SK-N-SH (cell line): ENCODE data around the gene NTRK3. TPM values are rescaled to one million over a fixed set of nuclear protein-coding genes. Genes with fewer than 3 reads are reported as not detected.

Experiments used
- CTCF ChIA-PET: fragments of 300-600, 350-600 bp; formaldehyde crosslinking; extraction: SDS; loops from one replicate; lab custom pipeline; 2021; lab: Yijun Ruan, JAX
- POLR2A ChIA-PET: fragments of 350-600 bp; sonication (Branson Sonifier 250); formaldehyde crosslinking; extraction: SDS; loops from one replicate; lab custom pipeline; 2020; ENCODE audit warnings: antibody characterized with exemption, inconsistent platforms; lab: Yijun Ruan, JAX
- DNase-seq: peaks from one replicate; pipeline ENCODE4 v3.0.0; 2012
- H2AFZ ChIP-seq: fragments of 200-600 bp; sonication (generic); 2 replicates; pipeline ENCODE4 v1.8.1; 2016; ENCODE audit warnings: antibody characterized with exemption, mild to moderate bottlenecking, low read depth
- H3F3A ChIP-seq: fragments of 200-600 bp; sonication (generic); replicated peaks from 2 replicates; pipeline ENCODE3; 2016; ENCODE audit warnings: antibody characterized with exemption, mild to moderate bottlenecking; ENCODE audit not compliant: insufficient read depth
- H3K27ac ChIP-seq, 2 experiments: fragments of 200-500 bp in 1 of 2; fragments of 200-600 bp in 1 of 2; sonication (Bioruptor generic) in 1 of 2; sonication (generic), shearing (Covaris generic) in 1 of 2; 2 replicates each; pipeline versions ENCODE4 v1.5.1 to v1.6.1; 2014 to 2016; ENCODE audit warnings: low read depth in 2 of 2, inconsistent platforms in 1 of 2, low read length in 1 of 2, mild to moderate bottlenecking in 1 of 2, mixed read lengths in 1 of 2
- H3K27me3 ChIP-seq: fragments of 200-600 bp; sonication (generic), shearing (Covaris generic); 2 replicates; pipeline ENCODE4 v1.6.1; 2016; ENCODE audit warnings: mixed run types; ENCODE audit not compliant: insufficient read depth
- H3K36me3 ChIP-seq, 2 experiments: fragments of 200-500 bp in 1 of 2; fragments of 200-600 bp in 1 of 2; sonication (Bioruptor generic) in 1 of 2; sonication (generic) in 1 of 2; replicated peaks in 1 of 2; 2 replicates each; pipeline versions ENCODE3 to v1.5.1; 2014 to 2016; ENCODE audit warnings: low read length in 1 of 2, mild to moderate bottlenecking in 1 of 2; ENCODE audit not compliant: insufficient read depth in 2 of 2, control insufficient read depth in 1 of 2
- H3K4me1 ChIP-seq, 2 experiments: fragments of 200-500 bp in 1 of 2; fragments of 200-600 bp in 1 of 2; sonication (Bioruptor generic) in 1 of 2; sonication (generic), shearing (Covaris generic) in 1 of 2; 2 replicates each; pipeline versions ENCODE4 v1.5.1 to v1.6.1; 2014 to 2016; ENCODE audit warnings: low read depth in 1 of 2, low read length in 1 of 2, mixed run types in 1 of 2; ENCODE audit not compliant: insufficient read depth in 2 of 2, control insufficient read depth in 1 of 2
- H3K4me2 ChIP-seq: fragments of 200-600 bp; sonication (generic), shearing (Covaris generic); 2 replicates; pipeline ENCODE4 v1.6.1; 2017; ENCODE audit warnings: mixed run types
- H3K4me3 ChIP-seq, 2 experiments: fragments of 200-500 bp in 1 of 2; fragments of 200-600 bp in 1 of 2; sonication (Bioruptor generic) in 1 of 2; sonication (generic), shearing (Covaris generic) in 1 of 2; 2 replicates each; pipeline versions ENCODE4 v1.5.1 to v1.8.1; 2014 to 2016; ENCODE audit warnings: low read depth in 2 of 2, inconsistent platforms in 1 of 2, low read length in 1 of 2, mild to moderate bottlenecking in 1 of 2, mixed read lengths in 1 of 2, moderate library complexity in 1 of 2
- H3K79me2 ChIP-seq: fragments of 200-600 bp; sonication (generic); 2 replicates; pipeline ENCODE4 v1.8.1; 2017; ENCODE audit warnings: mild to moderate bottlenecking; ENCODE audit not compliant: insufficient read depth
- H3K9ac ChIP-seq: fragments of 200-600 bp; sonication (generic); 2 replicates; pipeline ENCODE4 v1.6.1; 2017; ENCODE audit warnings: mixed run types
- H3K9me2 ChIP-seq: fragments of 200-600 bp; sonication (generic); 2 replicates; pipeline ENCODE4 v1.6.1; 2017; ENCODE audit warnings: mixed run types
- H3K9me3 ChIP-seq: fragments of 200-600 bp; sonication (generic); 2 replicates; pipeline ENCODE4 v1.6.1; 2017; ENCODE audit warnings: mixed run types, mild to moderate bottlenecking, moderate library complexity
- H4K20me1 ChIP-seq: fragments of 200-600 bp; sonication (generic); 2 replicates; pipeline ENCODE4 v1.6.1; 2017; ENCODE audit warnings: mild to moderate bottlenecking, mixed run types; ENCODE audit not compliant: insufficient read depth
- CHD2 ChIP-seq: fragments of 150-350 bp; IDR thresholded peaks from 2 replicates; pipeline ENCODE4 v1.6.1; 2018; ENCODE audit warnings: low read length; ENCODE audit not compliant: partially characterized antibody
- CTCF ChIP-seq: fragments of 200-600 bp; sonication (generic); IDR thresholded peaks from 2 replicates; pipeline ENCODE4 v1.6.1; 2017; ENCODE audit warnings: antibody characterized with exemption, mild to moderate bottlenecking, moderate library complexity
- ELF1 ChIP-seq: IDR thresholded peaks from 2 replicates; pipeline ENCODE4 v1.4.0; 2012
- EP300 ChIP-seq, 2 experiments: IDR thresholded peaks; 2 replicates each; pipeline versions ENCODE4 v1.4.0 to v1.6.1; 2012; ENCODE audit warnings: borderline replicate concordance in 1 of 2, low read depth in 1 of 2, low read length in 1 of 2
- EZH2phosphoT487 ChIP-seq: fragments of 200-600 bp; sonication (generic); IDR thresholded peaks from 2 replicates; pipeline ENCODE4 v1.6.1; 2017; ENCODE audit warnings: low read depth, mixed run types, mild to moderate bottlenecking, antibody characterized with exemption, moderate library complexity, borderline replicate concordance
- FOXM1 ChIP-seq: IDR thresholded peaks from 2 replicates; pipeline ENCODE4 v1.4.0; 2012; ENCODE audit warnings: low read depth, mild to moderate bottlenecking
- GATA2 ChIP-seq: sonication (generic); formaldehyde crosslinking; IDR thresholded peaks from 2 replicates; pipeline ENCODE4 v1.5.0; 2020; ENCODE audit warnings: mild to moderate bottlenecking, missing genetic modification reagents
- JUND ChIP-seq: IDR thresholded peaks from 2 replicates; pipeline ENCODE4 v1.4.0; 2012
- MEF2A ChIP-seq: IDR thresholded peaks from 2 replicates; pipeline ENCODE4 v1.4.0; 2012; ENCODE audit warnings: low read depth, borderline replicate concordance
- MXI1 ChIP-seq: IDR thresholded peaks from 2 replicates; pipeline ENCODE4 v1.6.1; 2012; ENCODE audit warnings: mild to moderate bottlenecking, low read depth, low read length, improper control_type of control experiment
- NFIC ChIP-seq: IDR thresholded peaks from 2 replicates; pipeline ENCODE4 v1.4.0; 2012; ENCODE audit warnings: borderline replicate concordance
- PBX3 ChIP-seq: IDR thresholded peaks from 2 replicates; pipeline ENCODE4; 2012
- RFX5 ChIP-seq: IDR thresholded peaks from 2 replicates; pipeline ENCODE4 v1.6.1; 2012; ENCODE audit warnings: mild to moderate bottlenecking, improper control_type of control experiment, low read length
- RXRA ChIP-seq: IDR thresholded peaks from 2 replicates; pipeline ENCODE4 v1.4.0; 2012; ENCODE audit warnings: low read depth, mild to moderate bottlenecking, borderline replicate concordance
- SIN3A ChIP-seq: IDR thresholded peaks from 2 replicates; pipeline ENCODE4 v1.6.1; 2012; ENCODE audit warnings: low read depth, mild to moderate bottlenecking, low read length, moderate library complexity, borderline replicate concordance
- TAF1 ChIP-seq: IDR thresholded peaks from 2 replicates; pipeline ENCODE4 v1.6.1; 2012; ENCODE audit warnings: low read depth, mild to moderate bottlenecking, low read length, moderate library complexity, borderline replicate concordance
- TEAD4 ChIP-seq: IDR thresholded peaks from 2 replicates; pipeline ENCODE4 v1.4.0; 2012; ENCODE audit warnings: mild to moderate bottlenecking, borderline replicate concordance; ENCODE audit not compliant: insufficient read depth
- USF1 ChIP-seq: IDR thresholded peaks from 2 replicates; pipeline ENCODE4 v1.4.0; 2012; ENCODE audit warnings: low read depth, borderline replicate concordance
- ZBTB33 ChIP-seq: IDR thresholded peaks from 2 replicates; pipeline ENCODE4 v1.4.0; 2012; ENCODE audit warnings: low read depth, borderline replicate concordance
- WGBS: methylation state at CpG from one replicate; pipeline ENCODE4 v1.1.6; 2017; ENCODE audit warnings: low lambda C conversion rate; 5-methylcytosine and 5-hydroxymethylcytosine counted together
- polyA plus RNA-seq, 3 experiments: library from polyadenylated mRNA; depleted of rRNA; stranded (reverse); fragments of >200 nt; gene quantifications; 2 replicates each; pipeline ENCODE4 v1.2.3, GENCODE V29; 2012

NTRK3 gene
- polyA plus RNA-seq, 1 of the 3 experiments (the other 2 are of a cell fraction) = 2.6 TPM

- POLR2A ChIA-PET = interaction anchor here (0.6 kb wide), 1 partner anchor 8 kb away, joined by 3 read pairs; no protein-coding TSS in a partner anchor
- Histone ChIP-seq H3K9me2 (no peaks in the 10 kb centered on the region), H2AFZ (no peak overlapping the region), H3F3A (no peaks in the 10 kb centered on the region), H3K4me2 (no peak overlapping the region)
- TF ChIP-seq ZBTB33 (no peak), CHD2 (no peak), EZH2phosphoT487 (no peak), JUND (no peak), FOXM1 (no peak), MXI1 (no peak), RFX5 (no peak), USF1 (no peak), GATA2 (CRISPR knock-in tag) (no peak), EP300 (IDR thresholded peaks at IDR 0.05; ENCODE audit: borderline replicate concordance in 1 of 2, low read depth in 1 of 2, low read length in 1 of 2) (no peak), TEAD4 (no peak), CTCF (no peak), TAF1 (no peak), PBX3 (no peak), NFIC (no peak), SIN3A (no peak), ELF1 (no peak), MEF2A (no peak), RXRA (no peak)
- TF ChIP-seq, all 33 proteins: peak for 0
- 38% methylated on average over 3 of the region's 4 CpGs for WGBS
- no peaks in the 10 kb centered on the region for H3K9me3 ChIP-seq
- H3K9ac ChIP-seq = no peak overlapping the region
- H3K36me3 ChIP-seq = no peaks in the 10 kb centered on the region
- DNase-seq = no peak
- no peak overlapping the region for H3K27ac ChIP-seq
- no peak overlapping the region for H3K4me3 ChIP-seq
- H3K4me1 ChIP-seq = no peaks in the 10 kb centered on the region
- H3K27me3 ChIP-seq = no peaks in the 10 kb centered on the region
- H3K79me2 ChIP-seq = no peaks in the 10 kb centered on the region
- H4K20me1 ChIP-seq = no peaks in the 10 kb centered on the region
- CTCF ChIA-PET = interaction anchor here (1.2 to 1.4 kb wide), 3 partner anchors 9 to 15 kb away, joined by 4 read pairs; no protein-coding TSS in a partner anchor
Observed at GRCh38 chr15:88017753-88018152, 238.8 kb downstream of the NTRK3 start.
